ENCODE measurements around the gene EEF2KMT. TPM values are rescaled to one million over a fixed set of nuclear protein-coding genes. Genes with fewer than 3 reads are reported as not detected.
"Not testable (repeated sequence)": the region's sequence is repeated elsewhere in the genome, so short reads cannot be mapped to it uniquely, and the experiment has no call there.

EEF2KMT gene
- total RNA-seq, 1 experiment from 2014 or later: 25.8 TPM

GRCh38 chr16:5134739-5135452 lies 37.3 kb upstream of the EEF2KMT start:
- H3K4me2 ChIP-seq (ENCODE audit: low read length); CTCF ChIA-PET; H3K79me2 ChIP-seq (ENCODE audit: low read length); H3K4me1 ChIP-seq (ENCODE audit: insufficient read depth, low read length); H3K9ac ChIP-seq (ENCODE audit: low read length); H3K9me3 ChIP-seq (ENCODE audit: low read length); H3F3A ChIP-seq (ENCODE audit: low read length, unreplicated experiment); POLR2A ChIA-PET (ENCODE audit: unreplicated experiment); H2AFZ ChIP-seq (ENCODE audit: low read length); BruUV-seq (replicated peaks); ATAC-seq; intact Hi-C loops (cut with micrococcal nuclease); H3K27ac ChIP-seq (ENCODE audit: low read length); H3K9me2 ChIP-seq (replicated peaks; ENCODE audit: low read length); H4K20me1 ChIP-seq (ENCODE audit: low read length); DNase-seq; H3K27me3 ChIP-seq (ENCODE audit: low read length); H3K36me3 ChIP-seq (ENCODE audit: low read depth, low read length); H3K4me3 ChIP-seq (ENCODE audit: low read length): not testable (repeated sequence)

DNA sequence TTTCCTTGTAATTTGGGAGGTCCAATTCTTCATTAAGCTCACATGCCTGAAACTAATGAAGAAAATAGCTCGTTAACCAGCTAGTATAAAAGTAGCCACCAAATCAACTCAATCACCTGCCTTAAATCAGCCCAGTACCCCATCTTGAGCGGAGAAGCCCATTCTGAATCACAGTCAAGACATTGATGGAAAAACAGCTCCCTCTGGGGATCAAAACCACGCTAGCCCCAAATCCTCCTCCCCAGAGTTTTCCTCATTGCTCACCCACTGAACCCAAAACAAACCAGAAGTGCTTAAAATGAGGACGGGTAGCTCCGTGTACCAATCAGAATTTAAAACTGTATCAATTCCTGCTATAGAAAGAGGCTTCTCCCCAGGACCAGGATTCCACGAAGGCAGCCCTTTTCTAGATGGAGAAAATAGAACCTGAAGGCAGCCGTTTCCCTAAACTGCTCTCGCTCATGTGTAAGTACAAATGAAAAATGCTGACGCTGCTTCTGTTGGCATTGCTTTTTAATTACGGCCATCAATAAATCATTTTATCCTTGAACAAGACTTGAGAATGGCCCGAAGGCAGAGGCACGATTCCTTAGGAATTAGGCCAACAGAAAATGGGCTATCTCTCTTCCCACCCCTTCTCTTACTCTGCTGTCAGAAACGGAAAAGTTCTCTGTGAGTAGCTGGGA lies 35.5 kb upstream of the EEF2KMT start:
- DNase-seq; H3K9me3 ChIP-seq (ENCODE audit: low read length); H3K79me2 ChIP-seq (ENCODE audit: low read length); H3K4me3 ChIP-seq (ENCODE audit: low read length); CTCF ChIA-PET; H2AFZ ChIP-seq (ENCODE audit: low read length); H4K20me1 ChIP-seq (ENCODE audit: low read length); H3K27ac ChIP-seq (ENCODE audit: low read length); H3K9ac ChIP-seq (ENCODE audit: low read length); H3F3A ChIP-seq (ENCODE audit: low read length, unreplicated experiment); ATAC-seq; BruUV-seq (replicated peaks); H3K9me2 ChIP-seq (replicated peaks; ENCODE audit: low read length); POLR2A ChIA-PET (ENCODE audit: unreplicated experiment); H3K4me2 ChIP-seq (ENCODE audit: low read length); H3K4me1 ChIP-seq (ENCODE audit: insufficient read depth, low read length); intact Hi-C loops (cut with micrococcal nuclease); H3K27me3 ChIP-seq (ENCODE audit: low read length); H3K36me3 ChIP-seq (ENCODE audit: low read depth, low read length): not testable (repeated sequence)

DNA sequence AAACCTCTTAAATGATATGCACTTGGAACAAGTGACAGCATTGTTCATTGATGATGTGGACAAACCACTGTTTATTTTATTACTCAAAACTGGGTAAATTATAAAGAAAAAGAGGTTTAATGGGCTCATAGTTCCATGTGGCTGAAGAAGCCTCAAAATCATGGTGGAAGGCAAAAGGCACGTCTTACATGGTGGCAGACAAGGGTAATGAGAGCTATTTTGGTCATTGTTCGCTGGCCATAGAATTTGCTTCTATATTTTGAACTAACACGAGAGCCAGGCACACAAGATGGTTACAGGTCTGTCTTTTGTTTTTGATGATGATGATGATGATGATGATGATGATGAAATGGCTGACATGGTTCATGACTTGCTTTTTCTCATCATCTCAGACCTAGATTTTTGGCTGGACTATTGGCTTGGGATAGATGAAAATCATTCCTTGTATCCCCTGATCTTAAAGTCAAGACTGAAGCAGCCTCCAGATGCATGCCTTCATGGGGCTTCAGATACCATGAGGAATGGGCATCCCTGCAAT lies 33.9 kb upstream of the EEF2KMT start:
- H3K79me2 ChIP-seq (ENCODE audit: low read length); H4K20me1 ChIP-seq (ENCODE audit: low read length); DNase-seq; H3K27me3 ChIP-seq (ENCODE audit: low read length); H3K4me3 ChIP-seq (ENCODE audit: low read length); H3K27ac ChIP-seq (ENCODE audit: low read length); H3K9ac ChIP-seq (ENCODE audit: low read length); H3K9me3 ChIP-seq (ENCODE audit: low read length); CTCF ChIA-PET; H3F3A ChIP-seq (ENCODE audit: low read length, unreplicated experiment); H3K4me1 ChIP-seq (ENCODE audit: insufficient read depth, low read length); H3K4me2 ChIP-seq (ENCODE audit: low read length); intact Hi-C loops (cut with micrococcal nuclease); H3K9me2 ChIP-seq (replicated peaks; ENCODE audit: low read length); H2AFZ ChIP-seq (ENCODE audit: low read length); H3K36me3 ChIP-seq (ENCODE audit: low read depth, low read length); ATAC-seq; POLR2A ChIA-PET (ENCODE audit: unreplicated experiment); BruUV-seq (replicated peaks): not testable (repeated sequence)

- CTCF ChIA-PET; H3K36me3 ChIP-seq (ENCODE audit: low read depth, low read length); POLR2A ChIA-PET (ENCODE audit: unreplicated experiment); H3K9ac ChIP-seq (ENCODE audit: low read length); DNase-seq; H2AFZ ChIP-seq (ENCODE audit: low read length); ATAC-seq; H3K27ac ChIP-seq (ENCODE audit: low read length); H3K4me3 ChIP-seq (ENCODE audit: low read length); H3K9me3 ChIP-seq (ENCODE audit: low read length); H3F3A ChIP-seq (ENCODE audit: low read length, unreplicated experiment); H3K79me2 ChIP-seq (ENCODE audit: low read length); H3K4me2 ChIP-seq (ENCODE audit: low read length); H3K4me1 ChIP-seq (ENCODE audit: insufficient read depth, low read length); BruUV-seq (replicated peaks); intact Hi-C loops (cut with micrococcal nuclease); H4K20me1 ChIP-seq (ENCODE audit: low read length); H3K9me2 ChIP-seq (replicated peaks; ENCODE audit: low read length): not testable (repeated sequence)
- H3K27me3 ChIP-seq (ENCODE audit: low read length): peaks cover 12% of the 10 kb centered on the region; the same call in 1 of the 2 replicates
These were observed 19.9 kb upstream of the EEF2KMT start for GRCh38 chr16:5117300-5118087.

DNA sequence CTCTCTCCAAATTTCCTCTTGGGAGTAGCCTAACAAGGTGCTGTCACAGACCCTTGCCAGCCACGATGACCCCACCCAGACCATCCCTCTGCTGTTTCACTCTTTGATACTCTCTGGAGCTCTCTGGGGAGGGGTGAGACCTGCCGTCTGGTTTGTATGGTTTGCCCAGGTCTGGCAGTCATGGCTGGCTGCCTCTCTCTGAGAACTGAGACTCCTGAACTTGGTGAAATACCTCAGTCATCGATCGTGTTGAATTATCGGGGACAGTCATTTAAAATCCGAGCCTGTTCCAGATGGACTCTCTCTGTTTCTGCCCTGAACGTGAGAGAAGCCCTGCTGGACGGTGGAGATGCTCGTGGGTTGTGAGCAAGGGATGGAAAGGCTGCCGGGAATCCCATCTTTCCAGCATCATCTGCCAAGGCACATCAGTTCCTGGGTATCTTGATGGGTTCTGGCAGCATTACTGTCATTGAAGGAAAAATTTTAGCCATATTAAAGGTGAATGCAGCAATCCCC lies 19.2 kb upstream of the EEF2KMT start:
- H3K4me3 ChIP-seq (ENCODE audit: low read length); ATAC-seq; H3K27ac ChIP-seq (ENCODE audit: low read length); H3K9me2 ChIP-seq (replicated peaks; ENCODE audit: low read length); intact Hi-C loops (cut with micrococcal nuclease); DNase-seq; H3K79me2 ChIP-seq (ENCODE audit: low read length); CTCF ChIA-PET; H3K36me3 ChIP-seq (ENCODE audit: low read depth, low read length); BruUV-seq (replicated peaks); H3K4me1 ChIP-seq (ENCODE audit: insufficient read depth, low read length); H3K9me3 ChIP-seq (ENCODE audit: low read length); H3K9ac ChIP-seq (ENCODE audit: low read length); H3K4me2 ChIP-seq (ENCODE audit: low read length); H3F3A ChIP-seq (ENCODE audit: low read length, unreplicated experiment); H2AFZ ChIP-seq (ENCODE audit: low read length); POLR2A ChIA-PET (ENCODE audit: unreplicated experiment); H4K20me1 ChIP-seq (ENCODE audit: low read length): not testable (repeated sequence)
- H3K27me3 ChIP-seq (ENCODE audit: low read length): peaks cover 12% of the 10 kb centered on the region; the same call in 1 of the 2 replicates

DNA sequence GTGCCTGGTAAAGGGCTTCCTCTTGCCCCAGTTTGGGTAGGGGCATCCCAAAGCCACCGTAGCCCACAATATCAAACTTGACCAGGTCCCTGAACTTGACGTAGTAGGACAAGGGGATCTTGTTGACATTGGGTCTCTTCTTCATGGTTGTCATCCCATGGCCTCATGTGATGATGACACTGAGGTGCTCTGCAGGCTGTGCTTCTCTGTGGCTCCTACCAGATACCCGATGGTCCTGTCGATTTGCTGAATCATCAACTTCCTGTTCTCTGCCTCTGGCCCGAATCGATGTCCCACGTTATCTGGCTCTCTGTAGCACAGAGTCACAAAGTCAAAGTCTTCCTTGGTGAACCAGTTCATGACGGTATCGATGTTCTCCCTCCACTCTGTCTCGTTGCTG lies 13.3 kb upstream of the EEF2KMT start:
- H3K9me3 ChIP-seq (ENCODE audit: low read length); CTCF ChIA-PET; H4K20me1 ChIP-seq (ENCODE audit: low read length); H3K9me2 ChIP-seq (replicated peaks; ENCODE audit: low read length); H3K4me1 ChIP-seq (ENCODE audit: insufficient read depth, low read length); DNase-seq; H3K4me3 ChIP-seq (ENCODE audit: low read length); H3K79me2 ChIP-seq (ENCODE audit: low read length); intact Hi-C loops (cut with micrococcal nuclease); H3K36me3 ChIP-seq (ENCODE audit: low read depth, low read length); H3F3A ChIP-seq (ENCODE audit: low read length, unreplicated experiment); H3K9ac ChIP-seq (ENCODE audit: low read length); BruUV-seq (replicated peaks); H3K4me2 ChIP-seq (ENCODE audit: low read length); POLR2A ChIA-PET (ENCODE audit: unreplicated experiment); H3K27ac ChIP-seq (ENCODE audit: low read length); ATAC-seq; H2AFZ ChIP-seq (ENCODE audit: low read length); H3K27me3 ChIP-seq (ENCODE audit: low read length): not testable (repeated sequence)
